Neural crest cell (in vitro differentiated cells): ENCODE measurements around the gene TMEM117. TPM values are rescaled to one million over a fixed set of nuclear protein-coding genes. Genes with fewer than 3 reads are reported as not detected.

Source experiments
- DNase-seq: peaks from one replicate; pipeline ENCODE4 v3.0.0; 2021; ENCODE audit warnings: low read depth, mixed read lengths, low spot score
- H3K27ac Mint-ChIP-seq: one replicate; pipeline ENCODE4 v1.8.0; 2021; ENCODE audit warnings: mild to moderate bottlenecking, mixed read lengths; ENCODE audit not compliant: unreplicated experiment
- H3K27me3 Mint-ChIP-seq: 2 replicates; pipeline ENCODE4 v1.8.0; 2021; ENCODE audit warnings: low read depth, mild to moderate bottlenecking, mixed read lengths
- H3K36me3 Mint-ChIP-seq: 2 replicates; pipeline ENCODE4 v1.8.0; 2021; ENCODE audit warnings: low read depth, mild to moderate bottlenecking, mixed read lengths
- H3K4me1 Mint-ChIP-seq: 2 replicates; pipeline ENCODE4 v1.8.0; 2021; ENCODE audit warnings: mixed read lengths
- H3K4me3 Mint-ChIP-seq: one replicate; pipeline ENCODE4 v1.8.0; 2021; ENCODE audit warnings: mild to moderate bottlenecking, mixed read lengths
- H3K9me3 Mint-ChIP-seq: 2 replicates; pipeline ENCODE4 v1.8.0; 2021; ENCODE audit warnings: mixed read lengths
- total RNA-seq: library from RNA; stranded (reverse); gene quantifications from 2 replicates; pipeline ENCODE4 v1.2.1, GENCODE V29; 2021
- TF ChIP-seq, protein P1 (sequence below): fragments of 200-600 bp; sonication (generic); conservative IDR thresholded peaks from 2 replicates; pipeline ENCODE4 v1.5.0; 2021; ENCODE audit warnings: antibody characterized with exemption, mild to moderate bottlenecking

Gene TMEM117
- total RNA-seq, 1 donor from 2014 or later, result 7.6 TPM

DNA sequence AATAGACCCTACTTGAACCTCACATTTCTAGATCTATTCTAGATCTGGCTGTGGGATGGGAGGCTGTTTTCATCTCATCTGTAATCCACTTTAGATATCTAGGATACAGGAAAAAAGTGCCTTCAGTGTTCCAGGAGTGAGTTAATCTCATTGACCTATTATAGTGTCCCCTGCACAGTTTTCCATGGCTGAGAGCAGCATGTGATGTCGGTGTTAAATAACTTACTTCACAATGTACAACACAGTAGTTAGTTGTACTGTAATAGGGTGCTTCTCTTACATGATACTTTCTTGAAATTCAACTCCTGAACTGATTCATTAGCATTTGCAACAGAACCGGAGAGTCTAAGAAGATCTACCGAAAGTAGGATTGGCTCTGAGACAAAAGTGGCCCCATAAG is 62.6 kb downstream of the TMEM117 start:
- Mint-ChIP-seq H3K4me3 (no peak overlapping the region), H3K27ac (no peak overlapping the region), H3K9me3 (no peaks in the 10 kb centered on the region), H3K36me3 (no peaks in the 10 kb centered on the region), H3K4me1 (no peaks in the 10 kb centered on the region), H3K27me3 (no peaks in the 10 kb centered on the region)
- no peak for DNase-seq
- TF ChIP-seq, protein P1, sequence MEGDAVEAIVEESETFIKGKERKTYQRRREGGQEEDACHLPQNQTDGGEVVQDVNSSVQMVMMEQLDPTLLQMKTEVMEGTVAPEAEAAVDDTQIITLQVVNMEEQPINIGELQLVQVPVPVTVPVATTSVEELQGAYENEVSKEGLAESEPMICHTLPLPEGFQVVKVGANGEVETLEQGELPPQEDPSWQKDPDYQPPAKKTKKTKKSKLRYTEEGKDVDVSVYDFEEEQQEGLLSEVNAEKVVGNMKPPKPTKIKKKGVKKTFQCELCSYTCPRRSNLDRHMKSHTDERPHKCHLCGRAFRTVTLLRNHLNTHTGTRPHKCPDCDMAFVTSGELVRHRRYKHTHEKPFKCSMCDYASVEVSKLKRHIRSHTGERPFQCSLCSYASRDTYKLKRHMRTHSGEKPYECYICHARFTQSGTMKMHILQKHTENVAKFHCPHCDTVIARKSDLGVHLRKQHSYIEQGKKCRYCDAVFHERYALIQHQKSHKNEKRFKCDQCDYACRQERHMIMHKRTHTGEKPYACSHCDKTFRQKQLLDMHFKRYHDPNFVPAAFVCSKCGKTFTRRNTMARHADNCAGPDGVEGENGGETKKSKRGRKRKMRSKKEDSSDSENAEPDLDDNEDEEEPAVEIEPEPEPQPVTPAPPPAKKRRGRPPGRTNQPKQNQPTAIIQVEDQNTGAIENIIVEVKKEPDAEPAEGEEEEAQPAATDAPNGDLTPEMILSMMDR, result no peak

DNA sequence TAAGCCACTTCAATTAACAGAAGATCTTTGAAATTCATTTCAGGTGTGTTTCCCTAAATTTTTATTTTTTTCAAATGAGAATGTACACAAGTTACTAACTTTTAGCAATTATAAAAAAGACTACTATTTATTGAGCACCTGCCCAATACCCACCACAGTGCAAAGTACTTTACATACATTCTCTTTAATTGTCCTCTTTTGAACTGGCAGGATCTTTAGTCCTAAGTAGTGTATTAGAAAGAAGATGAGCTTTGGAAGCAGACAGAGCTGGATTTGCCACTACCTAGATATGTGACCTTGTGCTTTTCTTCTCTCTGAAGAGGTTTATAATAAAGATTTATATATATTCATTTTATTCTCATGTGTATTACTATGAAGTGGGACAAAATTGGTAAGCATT is 63.7 kb downstream of the TMEM117 start:
- Mint-ChIP-seq H3K36me3 (no peaks in the 10 kb centered on the region), H3K27ac (no peak overlapping the region), H3K27me3 (no peaks in the 10 kb centered on the region), H3K4me1 (no peaks in the 10 kb centered on the region), H3K9me3 (no peaks in the 10 kb centered on the region), H3K4me3 (no peak overlapping the region)
- no peak for DNase-seq
- TF ChIP-seq, protein P1, result no peak

DNA sequence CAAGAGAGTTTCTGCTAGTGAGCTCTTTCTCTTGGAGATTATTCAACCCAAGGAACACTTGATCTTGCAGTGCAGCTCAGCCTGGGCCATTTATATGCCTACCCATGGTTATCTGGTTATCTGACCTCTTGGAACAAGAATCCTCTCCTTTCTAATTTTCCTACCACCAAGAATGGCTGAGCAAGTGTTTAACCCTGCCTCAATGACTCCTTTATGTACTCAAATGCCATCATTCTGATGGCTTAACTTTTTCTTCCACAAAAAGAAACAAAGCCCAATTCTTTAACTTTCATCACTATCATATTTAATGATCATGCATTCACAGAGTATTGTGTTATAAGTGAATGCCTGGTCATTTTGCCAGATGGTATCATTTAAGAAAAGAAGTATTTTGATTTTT is 67.8 kb downstream of the TMEM117 start:
- TF ChIP-seq, protein P1, result no peak
- Mint-ChIP-seq H3K36me3 (no peaks in the 10 kb centered on the region), H3K27ac (no peak overlapping the region), H3K27me3 (no peaks in the 10 kb centered on the region), H3K4me1 (no peaks in the 10 kb centered on the region), H3K4me3 (no peak overlapping the region), H3K9me3 (no peaks in the 10 kb centered on the region)
- no peak for DNase-seq

DNA sequence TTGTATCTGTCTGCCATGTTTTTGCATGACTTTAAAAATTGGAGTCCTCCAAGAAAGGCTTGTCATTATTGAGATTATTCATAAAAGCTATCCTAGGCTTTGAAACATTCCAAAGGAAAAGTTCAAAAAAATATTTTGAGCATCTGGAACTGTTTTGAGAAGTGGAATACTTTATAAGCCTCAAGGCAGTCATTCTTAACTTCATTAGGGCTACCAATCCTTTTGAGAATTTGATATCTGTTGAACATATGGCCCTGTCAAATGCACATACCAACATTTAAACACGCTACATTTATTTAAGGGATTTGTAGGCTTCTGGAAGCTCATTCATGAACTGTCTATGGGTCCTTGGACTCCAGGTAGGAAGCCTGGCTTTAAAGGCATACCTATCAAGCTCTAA is 77.0 kb downstream of the TMEM117 start:
- TF ChIP-seq, protein P1, result no peak
- Mint-ChIP-seq H3K4me3 (no peak overlapping the region), H3K9me3 (no peaks in the 10 kb centered on the region), H3K27me3 (no peaks in the 10 kb centered on the region), H3K4me1 (no peaks in the 10 kb centered on the region), H3K27ac (no peak overlapping the region), H3K36me3 (no peaks in the 10 kb centered on the region)
- no peak for DNase-seq

DNA sequence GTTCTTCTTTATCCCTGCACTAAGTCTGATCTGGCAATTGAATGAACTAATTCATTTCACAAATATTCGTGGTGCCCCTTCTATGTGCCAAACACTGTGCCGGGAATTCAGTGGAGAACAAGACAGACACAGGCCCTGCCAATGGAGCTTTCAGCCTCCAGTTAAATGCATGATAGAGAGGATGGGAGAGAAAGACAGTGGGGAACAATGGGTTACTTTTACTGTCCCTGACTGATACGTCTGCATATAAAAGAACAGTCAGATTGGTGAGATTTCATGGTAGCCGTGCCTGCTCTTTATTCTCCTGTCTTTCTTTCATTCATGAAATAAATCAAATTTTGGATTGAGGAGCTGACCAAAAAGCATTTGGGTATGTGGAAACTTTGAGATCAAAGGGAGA is 78.5 kb downstream of the TMEM117 start:
- DNase-seq, result no peak
- Mint-ChIP-seq H3K9me3 (no peaks in the 10 kb centered on the region), H3K4me3 (no peak overlapping the region), H3K4me1 (no peaks in the 10 kb centered on the region), H3K27ac (no peak overlapping the region), H3K36me3 (no peaks in the 10 kb centered on the region), H3K27me3 (no peaks in the 10 kb centered on the region)
- TF ChIP-seq, protein P1, result no peak
